Measurements from ENCODE around the gene AFTPH.

AFTPH gene

GRCh38 chr2:64523666-64524603, at the start of gene AFTPH:
Gene AFTPH (plus strand): TSS chr2:64524328. CDS start chr2:64551475, 27,147 bp downstream.
- H3K36me3 ChIP-seq (ENCODE audit: control insufficient read depth in 2 of 2, insufficient read depth in 2 of 2, low read length in 2 of 2), result no peaks in the 10 kb centered on the region
- H3K9ac ChIP-seq (ENCODE audit: low read length in 2 of 2), result peak within 1 kb of the TSS; percentile 89
- H3K27me3 ChIP-seq (ENCODE audit: control insufficient read depth in 1 of 2, insufficient read depth in 2 of 2, low read length in 2 of 2), result no peaks in the 10 kb centered on the region
- H3K4me1 ChIP-seq (ENCODE audit: control insufficient read depth, insufficient read depth, low read length), result peaks cover 11% of the 10 kb centered on the region
- peak within 1 kb of the TSS; percentile 76 to 98 for H3K4me3 ChIP-seq (ENCODE audit: low read length in 2 of 2)
- H3K9me3 ChIP-seq (ENCODE audit: control insufficient read depth in 2 of 2, low read length in 2 of 2), result no peaks in the 10 kb centered on the region
- H3K27ac ChIP-seq (ENCODE audit: low read length), result peak within 1 kb of the TSS; percentile 84

DNA sequence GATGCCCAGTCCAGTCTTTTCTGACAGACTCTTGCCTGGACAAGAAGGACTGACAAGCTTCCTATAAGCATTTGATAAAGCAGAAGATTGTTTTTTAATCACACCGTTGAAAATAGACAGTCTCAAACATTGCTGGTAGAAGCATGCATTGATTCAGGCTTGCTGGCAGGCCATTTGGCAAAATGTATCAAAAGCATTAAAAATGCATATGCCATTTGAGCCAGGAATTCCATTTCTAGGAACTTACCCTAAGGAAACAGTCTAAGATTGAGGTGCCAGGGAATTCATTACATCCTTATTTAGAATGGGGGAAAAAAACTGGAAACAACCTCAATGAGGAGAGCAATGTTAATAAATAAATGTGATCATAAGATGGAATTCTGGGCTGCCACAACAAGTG, 49.5 kb upstream of the AFTPH start:
- no peaks in the 10 kb centered on the region for H3K36me3 ChIP-seq (ENCODE audit: control insufficient read depth in 2 of 2, insufficient read depth in 2 of 2, low read length in 2 of 2)
- H3K4me1 ChIP-seq (ENCODE audit: control insufficient read depth, insufficient read depth, low read length), result no peaks in the 10 kb centered on the region
- no peak overlapping the region for H3K27ac ChIP-seq (ENCODE audit: low read length)
- H3K27me3 ChIP-seq (ENCODE audit: control insufficient read depth in 1 of 2, insufficient read depth in 2 of 2, low read length in 2 of 2), result no peaks in the 10 kb centered on the region
- no peaks in the 10 kb centered on the region for H3K9me3 ChIP-seq (ENCODE audit: control insufficient read depth in 2 of 2, low read length in 2 of 2)
- no peak overlapping the region for H3K9ac ChIP-seq (ENCODE audit: low read length in 2 of 2)
- no peak overlapping the region for H3K4me3 ChIP-seq (ENCODE audit: low read length in 2 of 2)

DNA sequence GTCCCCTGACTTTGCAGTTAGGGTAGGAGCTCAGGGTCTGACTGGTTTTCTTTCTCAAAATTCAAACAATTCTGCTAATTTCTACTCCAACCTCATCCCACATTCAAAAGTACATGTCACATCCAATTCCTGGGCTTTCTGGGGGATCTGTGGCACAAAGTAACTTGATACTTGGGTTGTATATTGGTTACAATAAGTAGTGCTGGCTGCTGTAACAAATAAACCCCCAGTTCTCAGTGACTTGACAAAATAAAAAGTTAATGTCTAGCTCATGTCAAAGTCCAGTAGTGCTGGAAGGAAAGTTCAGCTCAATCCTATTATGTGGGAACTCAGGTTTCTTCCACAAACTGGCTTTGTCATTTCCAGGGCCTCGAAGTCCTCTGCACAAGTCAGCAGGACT, 47.1 kb upstream of the AFTPH start:
- Histone ChIP-seq H3K36me3 (ENCODE audit: control insufficient read depth in 2 of 2, insufficient read depth in 2 of 2, low read length in 2 of 2) (no peaks in the 10 kb centered on the region), H3K4me3 (ENCODE audit: low read length in 2 of 2) (no peak overlapping the region), H3K9ac (ENCODE audit: low read length in 2 of 2) (no peak overlapping the region), H3K27me3 (ENCODE audit: control insufficient read depth in 1 of 2, insufficient read depth in 2 of 2, low read length in 2 of 2) (no peaks in the 10 kb centered on the region), H3K4me1 (ENCODE audit: control insufficient read depth, insufficient read depth, low read length) (no peaks in the 10 kb centered on the region), H3K27ac (ENCODE audit: low read length) (no peak overlapping the region), H3K9me3 (ENCODE audit: control insufficient read depth in 2 of 2, low read length in 2 of 2) (no peaks in the 10 kb centered on the region)

- no peak overlapping the region for H3K9ac ChIP-seq (ENCODE audit: low read length in 2 of 2)
- no peak overlapping the region for H3K27ac ChIP-seq (ENCODE audit: low read length)
- no peaks in the 10 kb centered on the region for H3K27me3 ChIP-seq (ENCODE audit: control insufficient read depth in 1 of 2, insufficient read depth in 2 of 2, low read length in 2 of 2)
These were observed 46.1 kb upstream of the AFTPH start for GRCh38 chr2:64477979-64478378.

DNA sequence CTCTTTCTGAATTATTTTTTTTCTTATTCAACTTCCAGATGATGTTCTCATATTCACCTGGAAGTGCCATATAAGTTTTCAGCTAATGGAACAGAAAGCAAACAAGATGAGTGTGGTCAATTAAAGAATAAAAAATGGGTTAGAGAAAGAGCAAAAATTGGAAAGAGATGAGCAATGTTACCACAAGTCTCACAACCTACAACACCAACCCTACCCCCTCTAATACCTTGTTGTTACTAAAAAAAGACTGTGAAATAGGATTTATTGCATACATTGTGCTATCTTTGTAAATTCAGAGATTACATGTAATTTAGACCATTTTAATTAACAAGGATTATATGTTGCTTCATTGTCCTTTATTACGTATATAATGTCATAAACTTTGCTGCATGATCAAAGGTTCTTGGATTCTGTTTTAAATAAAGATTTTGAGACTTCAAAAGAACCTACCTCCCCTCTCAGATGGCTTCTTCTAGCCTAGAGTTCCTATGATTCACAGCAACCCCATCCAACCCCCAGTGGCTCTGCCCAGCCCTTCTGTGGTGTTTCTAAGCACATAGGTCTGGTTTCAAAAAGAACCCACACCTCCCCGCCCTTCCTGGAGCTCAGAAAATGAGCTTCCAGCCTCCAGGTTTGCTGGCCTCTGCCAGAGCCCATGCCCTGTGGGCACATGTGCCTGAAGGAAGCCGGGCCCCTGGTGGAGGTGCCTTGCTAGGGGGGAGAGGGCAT, 45.5 kb upstream of the AFTPH start:
- H3K4me1 ChIP-seq (ENCODE audit: control insufficient read depth, insufficient read depth, low read length), result no peaks in the 10 kb centered on the region
- no peaks in the 10 kb centered on the region for H3K27me3 ChIP-seq (ENCODE audit: control insufficient read depth in 1 of 2, insufficient read depth in 2 of 2, low read length in 2 of 2)
- H3K9ac ChIP-seq (ENCODE audit: low read length in 2 of 2), result no peak overlapping the region
- H3K4me3 ChIP-seq (ENCODE audit: low read length in 2 of 2), result no peak overlapping the region
- H3K27ac ChIP-seq (ENCODE audit: low read length), result no peak overlapping the region
- H3K9me3 ChIP-seq (ENCODE audit: control insufficient read depth in 2 of 2, low read length in 2 of 2), result no peaks in the 10 kb centered on the region
- no peaks in the 10 kb centered on the region for H3K36me3 ChIP-seq (ENCODE audit: control insufficient read depth in 2 of 2, insufficient read depth in 2 of 2, low read length in 2 of 2)

More at GRCh38 chr2:64477979-64478378, 46.1 kb upstream of the AFTPH start:
- Histone ChIP-seq H3K36me3 (ENCODE audit: control insufficient read depth in 2 of 2, insufficient read depth in 2 of 2, low read length in 2 of 2) (no peaks in the 10 kb centered on the region), H3K9me3 (ENCODE audit: control insufficient read depth in 2 of 2, low read length in 2 of 2) (no peaks in the 10 kb centered on the region), H3K4me1 (ENCODE audit: control insufficient read depth, insufficient read depth, low read length) (no peaks in the 10 kb centered on the region), H3K4me3 (ENCODE audit: low read length in 2 of 2) (no peak overlapping the region)

GRCh38 chr2:64479259-64480117, 44.6 kb upstream of the AFTPH start:
- no peaks in the 10 kb centered on the region for H3K9me3 ChIP-seq (ENCODE audit: control insufficient read depth in 2 of 2, low read length in 2 of 2)
- H3K36me3 ChIP-seq (ENCODE audit: control insufficient read depth in 2 of 2, insufficient read depth in 2 of 2, low read length in 2 of 2), result no peaks in the 10 kb centered on the region
- no peaks in the 10 kb centered on the region for H3K27me3 ChIP-seq (ENCODE audit: control insufficient read depth in 1 of 2, insufficient read depth in 2 of 2, low read length in 2 of 2)
- no peak overlapping the region for H3K9ac ChIP-seq (ENCODE audit: low read length in 2 of 2)
- no peak overlapping the region for H3K4me3 ChIP-seq (ENCODE audit: low read length in 2 of 2)
- H3K4me1 ChIP-seq (ENCODE audit: control insufficient read depth, insufficient read depth, low read length), result no peaks in the 10 kb centered on the region
- H3K27ac ChIP-seq (ENCODE audit: low read length), result no peak overlapping the region

DNA sequence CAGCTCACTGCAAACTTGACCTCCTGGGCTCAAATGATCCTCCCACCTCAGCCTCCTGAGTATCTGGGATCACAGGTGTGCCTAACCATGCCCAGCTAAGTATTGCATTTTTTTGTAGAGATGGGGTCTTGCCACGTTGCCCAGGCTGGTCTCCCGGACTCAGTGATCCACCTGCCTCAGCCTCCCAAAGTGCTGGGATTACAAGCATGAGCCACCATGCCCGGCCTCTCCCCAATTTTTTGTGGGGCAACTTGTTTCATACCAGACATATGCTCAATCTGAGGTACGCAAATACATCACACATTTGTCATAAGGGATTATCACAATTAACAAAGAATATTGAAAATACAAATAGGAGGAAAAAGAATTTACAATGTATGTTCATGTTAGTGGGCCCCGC, 42.5 kb upstream of the AFTPH start:
- Histone ChIP-seq H3K9me3 (ENCODE audit: control insufficient read depth in 2 of 2, low read length in 2 of 2) (no peaks in the 10 kb centered on the region), H3K27ac (ENCODE audit: low read length) (no peak overlapping the region), H3K9ac (ENCODE audit: low read length in 2 of 2) (no peak overlapping the region), H3K27me3 (ENCODE audit: control insufficient read depth in 1 of 2, insufficient read depth in 2 of 2, low read length in 2 of 2) (no peaks in the 10 kb centered on the region), H3K4me1 (ENCODE audit: control insufficient read depth, insufficient read depth, low read length) (peaks cover 6% of the 10 kb centered on the region), H3K4me3 (ENCODE audit: low read length in 2 of 2) (no peak overlapping the region), H3K36me3 (ENCODE audit: control insufficient read depth in 2 of 2, insufficient read depth in 2 of 2, low read length in 2 of 2) (no peaks in the 10 kb centered on the region)

DNA sequence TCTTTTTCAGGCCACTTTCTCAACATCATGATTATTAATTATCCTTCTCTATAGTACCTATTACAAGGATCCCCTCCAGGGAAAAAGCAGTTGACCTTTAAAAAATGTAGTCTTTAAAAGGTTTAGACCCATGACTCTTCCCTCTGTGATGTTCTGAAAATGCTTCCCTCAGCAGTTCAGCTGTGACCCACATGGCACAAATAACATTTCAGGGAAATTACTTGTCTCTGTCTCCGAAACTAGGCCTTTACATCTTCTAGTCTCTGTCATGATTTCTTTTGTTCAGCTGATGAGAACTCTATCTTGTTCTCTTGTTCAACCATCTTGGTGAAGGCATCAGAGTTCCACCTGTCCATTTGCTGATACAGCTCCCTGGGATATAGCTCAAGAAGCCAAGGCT, 41.9 kb upstream of the AFTPH start:
- no peak overlapping the region for H3K9ac ChIP-seq (ENCODE audit: low read length in 2 of 2)
- no peaks in the 10 kb centered on the region for H3K36me3 ChIP-seq (ENCODE audit: control insufficient read depth in 2 of 2, insufficient read depth in 2 of 2, low read length in 2 of 2)
- H3K27ac ChIP-seq (ENCODE audit: low read length), result no peak overlapping the region
- no peak overlapping the region for H3K4me3 ChIP-seq (ENCODE audit: low read length in 2 of 2)
- H3K9me3 ChIP-seq (ENCODE audit: control insufficient read depth in 2 of 2, low read length in 2 of 2), result no peaks in the 10 kb centered on the region
- H3K27me3 ChIP-seq (ENCODE audit: control insufficient read depth in 1 of 2, insufficient read depth in 2 of 2, low read length in 2 of 2), result no peaks in the 10 kb centered on the region
- H3K4me1 ChIP-seq (ENCODE audit: control insufficient read depth, insufficient read depth, low read length), result peaks cover 6% of the 10 kb centered on the region

DNA sequence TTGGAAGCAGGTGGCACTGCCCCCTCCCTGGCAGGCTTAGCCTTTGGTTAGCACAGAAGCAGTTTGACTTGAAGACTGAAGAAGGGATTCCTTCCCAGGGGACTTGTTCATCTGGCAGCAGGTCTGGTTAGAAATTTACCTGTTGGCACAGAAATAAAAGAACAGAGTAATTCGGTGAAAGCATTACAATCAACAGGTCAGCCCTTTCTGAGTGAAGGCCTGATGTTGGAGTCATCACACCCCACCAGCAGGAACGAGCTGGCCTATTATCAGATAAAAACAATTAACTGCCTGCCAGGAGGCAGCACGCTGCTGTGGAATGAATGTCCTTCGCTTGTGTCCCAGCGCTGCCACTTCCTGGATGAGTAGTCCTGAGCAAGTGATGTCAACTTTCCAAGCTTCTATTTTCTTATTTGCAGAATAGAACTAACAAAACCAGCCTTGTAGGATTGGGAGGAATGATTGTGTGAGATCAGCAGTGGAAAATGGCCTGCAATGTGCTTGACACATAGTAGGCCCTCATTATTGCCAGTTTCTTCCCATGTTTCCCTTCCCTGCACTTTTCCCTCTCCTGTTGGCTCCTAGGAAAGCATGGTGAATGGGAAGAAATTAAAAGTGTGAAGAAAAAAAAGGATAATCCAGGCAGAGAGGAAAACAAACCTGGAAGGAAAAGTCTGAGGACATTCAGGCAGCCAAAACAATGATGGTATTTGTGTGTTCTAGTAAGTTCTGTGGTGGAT, 41.2 kb upstream of the AFTPH start:
- Histone ChIP-seq H3K9ac (ENCODE audit: low read length in 2 of 2) (no peak overlapping the region), H3K4me3 (ENCODE audit: low read length in 2 of 2) (no peak overlapping the region), H3K27ac (ENCODE audit: low read length) (no peak overlapping the region), H3K4me1 (ENCODE audit: control insufficient read depth, insufficient read depth, low read length) (peaks cover 6% of the 10 kb centered on the region), H3K9me3 (ENCODE audit: control insufficient read depth in 2 of 2, low read length in 2 of 2) (no peaks in the 10 kb centered on the region), H3K36me3 (ENCODE audit: control insufficient read depth in 2 of 2, insufficient read depth in 2 of 2, low read length in 2 of 2) (no peaks in the 10 kb centered on the region), H3K27me3 (ENCODE audit: control insufficient read depth in 1 of 2, insufficient read depth in 2 of 2, low read length in 2 of 2) (no peaks in the 10 kb centered on the region)

GRCh38 chr2:64485331-64485730, 38.8 kb upstream of the AFTPH start:
- H3K36me3 ChIP-seq (ENCODE audit: control insufficient read depth in 2 of 2, insufficient read depth in 2 of 2, low read length in 2 of 2), result no peaks in the 10 kb centered on the region
- no peaks in the 10 kb centered on the region for H3K9me3 ChIP-seq (ENCODE audit: control insufficient read depth in 2 of 2, low read length in 2 of 2)
- no peak overlapping the region for H3K4me3 ChIP-seq (ENCODE audit: low read length in 2 of 2)
- H3K4me1 ChIP-seq (ENCODE audit: control insufficient read depth, insufficient read depth, low read length), result peaks cover 8% of the 10 kb centered on the region
- H3K27me3 ChIP-seq (ENCODE audit: control insufficient read depth in 1 of 2, insufficient read depth in 2 of 2, low read length in 2 of 2), result no peaks in the 10 kb centered on the region
- no peak overlapping the region for H3K9ac ChIP-seq (ENCODE audit: low read length in 2 of 2)
- no peak overlapping the region for H3K27ac ChIP-seq (ENCODE audit: low read length)

Data from stomach smooth muscle (tissue), 2 donors.